ENCODE results near the gene GLI1. TPM values are rescaled to one million over a fixed set of nuclear protein-coding genes. Genes with fewer than 3 reads are reported as not detected.
"Not testable (repeated sequence)": the region's sequence is repeated elsewhere in the genome, so short reads cannot be mapped to it uniquely, and the experiment has no call there.

Gene GLI1
- total and polyA plus RNA-seq, 5 donors, result 0.59 to 3.1 (median 2.2) TPM

DNA sequence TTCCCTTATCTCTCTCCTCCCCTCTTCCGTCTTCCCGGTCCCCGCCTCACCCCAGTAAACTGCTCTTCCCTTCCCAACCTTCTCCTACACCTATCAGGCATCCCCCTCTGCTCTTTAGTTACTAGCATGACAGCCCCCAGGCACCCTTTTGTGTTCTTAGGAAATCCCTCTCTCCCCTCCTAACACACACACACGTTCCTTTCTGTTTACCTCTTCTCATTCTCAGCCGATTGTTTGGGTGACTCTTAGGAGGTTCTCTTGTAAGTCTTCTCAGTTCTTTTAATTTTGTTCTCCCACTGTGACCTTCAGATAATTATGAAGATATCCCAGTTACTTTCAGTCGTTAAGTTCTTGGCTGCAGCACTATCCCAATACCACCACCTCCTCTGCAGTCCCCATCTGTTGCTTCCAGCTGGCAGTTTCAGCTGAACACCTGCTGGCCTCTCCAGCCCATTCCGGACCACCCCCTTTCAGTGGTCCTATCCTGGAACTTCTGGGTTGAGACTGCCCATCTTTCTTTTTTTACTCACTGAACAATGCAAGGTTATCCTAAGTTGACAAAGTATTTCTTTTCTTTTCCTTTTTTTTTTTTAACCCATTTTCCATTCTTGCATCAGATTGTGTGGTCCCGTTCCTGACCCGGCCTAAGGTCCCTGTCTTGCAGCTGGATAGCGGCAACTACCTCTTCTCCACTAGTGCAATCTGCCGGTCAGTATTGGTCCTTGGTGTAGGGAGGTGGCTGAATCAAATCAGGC is 29.0 kb downstream of the GLI1 start:
- ATAC-seq (no peak), DNase-seq (no peak)
- Histone ChIP-seq H3K27me3 (ENCODE audit: control insufficient read depth, insufficient read depth) (no peaks in the 10 kb centered on the region), H3K9me3 (ENCODE audit: control insufficient read depth, low read length) (no peaks in the 10 kb centered on the region), H3K4me1 (ENCODE audit: control insufficient read depth, insufficient read depth, low read length) (peaks cover 5% of the 10 kb centered on the region), H3K4me3 (ENCODE audit: low read length) (peak overlapping the region; percentile 90), H3K27ac (ENCODE audit: low read length) (no peak overlapping the region)
- 32% methylated on average over 11 of the region's 11 CpGs for WGBS
- intact Hi-C loops (cut with DNase I), result no loop called here

DNA sequence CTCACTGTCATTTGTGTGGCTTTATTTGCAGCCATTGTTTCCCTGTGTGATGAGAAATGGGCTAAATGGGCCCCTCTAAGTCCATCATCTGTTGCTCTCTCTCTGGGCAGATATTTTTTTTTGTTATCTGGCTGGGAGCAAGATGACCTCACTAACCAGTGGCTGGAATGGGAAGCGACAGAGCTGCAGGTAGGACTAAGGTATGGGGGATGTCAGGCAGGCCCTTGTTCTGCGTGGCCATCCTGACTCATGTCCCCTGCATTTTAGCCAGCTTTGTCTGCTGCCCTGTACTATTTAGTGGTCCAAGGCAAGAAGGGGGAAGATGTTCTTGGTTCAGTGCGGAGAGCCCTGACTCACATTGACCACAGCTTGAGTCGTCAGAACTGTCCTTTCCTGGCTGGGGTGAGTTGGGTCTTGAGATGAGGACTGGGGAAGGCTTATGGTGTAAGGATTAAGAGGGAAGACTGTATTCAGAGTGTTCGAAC is 29.6 kb downstream of the GLI1 start:
- no peaks in the 10 kb centered on the region for H3K27me3 ChIP-seq (ENCODE audit: control insufficient read depth, insufficient read depth)
- no peak overlapping the region for H3K27ac ChIP-seq (ENCODE audit: low read length)
- H3K4me1 ChIP-seq (ENCODE audit: control insufficient read depth, insufficient read depth, low read length), result peaks cover 5% of the 10 kb centered on the region
- no peak overlapping the region for H3K4me3 ChIP-seq (ENCODE audit: low read length)
- no peaks in the 10 kb centered on the region for H3K9me3 ChIP-seq (ENCODE audit: control insufficient read depth, low read length)
- 90% methylated on average over 5 of the region's 5 CpGs for WGBS
- no peak for ATAC-seq
- no peak for DNase-seq
- intact Hi-C loops (cut with DNase I), result no loop called here

DNA sequence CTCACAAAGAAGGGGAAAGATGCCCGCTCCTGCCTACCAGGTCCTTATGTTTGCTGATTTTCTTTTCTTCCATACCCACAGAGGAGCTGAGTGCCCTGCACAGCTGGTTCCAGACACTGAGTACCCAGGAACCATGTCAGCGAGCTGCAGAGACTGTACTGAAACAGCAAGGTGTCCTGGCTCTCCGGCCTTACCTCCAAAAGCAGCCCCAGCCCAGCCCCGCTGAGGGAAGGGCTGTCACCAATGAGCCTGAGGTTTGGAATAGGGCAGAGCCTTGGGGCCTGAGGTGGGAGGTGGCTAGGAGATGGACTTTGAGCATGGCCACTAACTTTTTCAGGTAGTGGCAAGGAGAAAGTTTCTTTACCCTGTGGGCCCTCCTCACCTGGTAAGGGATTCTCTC is 30.5 kb downstream of the GLI1 start:
- no peaks in the 10 kb centered on the region for H3K27me3 ChIP-seq (ENCODE audit: control insufficient read depth, insufficient read depth)
- no peaks in the 10 kb centered on the region for H3K9me3 ChIP-seq (ENCODE audit: control insufficient read depth, low read length)
- peaks cover 5% of the 10 kb centered on the region for H3K4me1 ChIP-seq (ENCODE audit: control insufficient read depth, insufficient read depth, low read length)
- H3K27ac ChIP-seq (ENCODE audit: low read length), result no peak overlapping the region
- no peak overlapping the region for H3K4me3 ChIP-seq (ENCODE audit: low read length)
- no peak for ATAC-seq
- 97% methylated on average over 4 of the region's 4 CpGs for WGBS
- intact Hi-C loops (cut with DNase I), result no loop called here
- DNase-seq, result no peak

DNA sequence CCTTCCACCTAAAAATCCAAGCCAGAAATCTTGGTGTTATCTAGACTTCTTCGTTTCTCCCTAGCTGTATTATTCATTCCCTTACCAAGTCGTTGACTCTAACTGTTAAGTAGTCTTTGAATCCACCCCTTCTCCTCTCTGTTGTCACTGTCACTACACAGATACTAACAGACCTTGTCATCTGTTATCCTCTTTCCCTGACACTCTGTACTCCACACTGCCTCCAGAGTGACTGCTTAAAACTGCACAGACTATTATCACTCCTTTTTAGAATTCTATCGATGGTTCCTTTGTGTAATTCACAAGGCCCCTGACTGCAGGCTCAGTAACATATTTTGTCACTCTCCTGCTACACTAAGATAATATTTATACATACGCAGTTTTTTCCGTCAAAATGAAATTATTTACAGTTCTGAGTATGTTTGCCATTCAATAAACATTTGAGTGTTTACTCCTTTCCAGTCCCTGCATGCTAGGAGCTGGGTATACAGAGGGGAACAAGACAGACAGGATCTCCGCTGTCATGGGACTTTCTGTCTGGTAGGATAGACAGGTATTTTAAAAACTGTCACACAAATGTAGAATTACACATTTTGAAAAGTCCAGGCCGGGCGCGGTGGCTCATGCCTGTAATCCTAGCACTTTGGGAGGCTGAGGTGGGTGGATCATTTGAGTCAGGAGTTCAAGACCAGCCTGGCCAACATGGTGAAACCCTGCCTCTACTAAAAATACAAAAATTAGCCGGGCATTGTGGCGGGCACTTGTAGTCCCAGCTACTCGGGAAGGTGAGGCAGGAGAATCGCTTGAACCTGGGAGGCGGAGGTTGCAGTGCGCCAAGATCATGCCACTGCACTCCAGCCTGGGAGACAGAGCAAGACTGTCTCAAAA is 32.1 kb downstream of the GLI1 start:
- ATAC-seq (no peak), DNase-seq (no peak)
- intact Hi-C loops (cut with DNase I), result no loop called here
- H3K9me3 ChIP-seq (ENCODE audit: control insufficient read depth, low read length), result no peaks in the 10 kb centered on the region
- WGBS, result 91% methylated on average over 15 of the region's 15 CpGs
- no peaks in the 10 kb centered on the region for H3K27me3 ChIP-seq (ENCODE audit: control insufficient read depth, insufficient read depth)
- H3K4me1 ChIP-seq (ENCODE audit: control insufficient read depth, insufficient read depth, low read length), result peaks cover 5% of the 10 kb centered on the region
- no peak overlapping the region for H3K4me3 ChIP-seq (ENCODE audit: low read length)
- H3K27ac ChIP-seq (ENCODE audit: low read length), result no peak overlapping the region

DNA sequence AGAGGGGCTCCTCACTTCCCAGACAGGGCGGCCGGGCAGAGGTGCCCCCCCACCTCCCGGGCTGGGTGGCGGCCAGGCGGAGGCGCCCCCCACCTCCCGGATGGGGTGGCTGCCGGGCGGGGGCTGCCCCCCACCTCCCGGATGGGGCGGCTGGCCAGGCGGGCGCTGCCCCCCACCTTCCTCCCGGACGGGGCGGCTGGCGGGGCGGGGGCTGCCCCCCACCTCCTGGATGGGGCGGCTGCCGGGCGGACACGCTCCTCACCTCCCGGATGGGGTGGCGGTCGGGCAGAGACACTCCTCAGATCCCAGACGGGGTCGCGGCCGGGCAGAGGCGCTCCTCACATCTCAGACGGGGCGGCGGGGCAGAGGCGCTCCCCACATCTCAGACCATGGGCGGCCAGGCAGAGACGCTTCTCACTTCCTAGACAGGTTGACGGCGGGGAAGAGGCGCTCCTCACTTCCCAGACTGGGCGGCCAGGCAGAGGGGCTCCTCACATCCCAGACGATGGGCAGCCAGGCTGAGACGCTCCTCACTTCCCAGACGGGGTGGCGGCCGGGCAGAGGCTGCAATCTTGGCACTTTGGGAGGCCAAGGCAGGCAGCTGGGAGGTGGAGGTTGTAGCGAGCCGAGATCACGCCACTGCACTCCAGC is 35.6 kb downstream of the GLI1 start:
- WGBS, result 97% methylated on average over 45 of the region's 48 CpGs
- DNase-seq; H3K9me3 ChIP-seq (ENCODE audit: control insufficient read depth, low read length); ATAC-seq; H3K4me3 ChIP-seq (ENCODE audit: low read length); intact Hi-C loops (cut with DNase I); H3K27me3 ChIP-seq (ENCODE audit: control insufficient read depth, insufficient read depth); H3K4me1 ChIP-seq (ENCODE audit: control insufficient read depth, insufficient read depth, low read length); H3K27ac ChIP-seq (ENCODE audit: low read length): not testable (repeated sequence)

DNA sequence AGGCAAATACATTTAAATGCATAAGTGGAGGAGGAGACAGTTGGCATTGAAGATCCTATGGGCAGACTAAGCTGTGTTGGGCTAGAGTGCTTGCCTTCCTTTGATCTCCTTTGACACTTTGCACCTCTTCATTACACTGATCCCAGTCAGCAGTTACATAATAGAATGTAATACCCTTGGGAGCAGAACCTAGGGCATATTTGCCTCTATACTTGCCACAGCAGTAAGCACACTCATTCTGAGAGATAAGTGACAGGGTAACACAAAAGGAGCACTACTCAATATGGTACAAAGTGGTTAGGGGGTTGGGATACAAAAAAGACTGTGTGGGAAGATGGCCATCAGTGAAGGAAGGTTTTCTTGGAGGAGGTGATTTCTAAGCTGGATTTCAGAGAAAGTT is 37.2 kb downstream of the GLI1 start:
- Histone ChIP-seq H3K9me3 (ENCODE audit: control insufficient read depth, low read length) (no peaks in the 10 kb centered on the region), H3K27ac (ENCODE audit: low read length) (no peak overlapping the region), H3K4me3 (ENCODE audit: low read length) (no peak overlapping the region), H3K4me1 (ENCODE audit: control insufficient read depth, insufficient read depth, low read length) (no peaks in the 10 kb centered on the region), H3K27me3 (ENCODE audit: control insufficient read depth, insufficient read depth) (no peaks in the 10 kb centered on the region)
- ATAC-seq (no peak), DNase-seq (no peak)
- intact Hi-C loops (cut with DNase I), result no loop called here

DNA sequence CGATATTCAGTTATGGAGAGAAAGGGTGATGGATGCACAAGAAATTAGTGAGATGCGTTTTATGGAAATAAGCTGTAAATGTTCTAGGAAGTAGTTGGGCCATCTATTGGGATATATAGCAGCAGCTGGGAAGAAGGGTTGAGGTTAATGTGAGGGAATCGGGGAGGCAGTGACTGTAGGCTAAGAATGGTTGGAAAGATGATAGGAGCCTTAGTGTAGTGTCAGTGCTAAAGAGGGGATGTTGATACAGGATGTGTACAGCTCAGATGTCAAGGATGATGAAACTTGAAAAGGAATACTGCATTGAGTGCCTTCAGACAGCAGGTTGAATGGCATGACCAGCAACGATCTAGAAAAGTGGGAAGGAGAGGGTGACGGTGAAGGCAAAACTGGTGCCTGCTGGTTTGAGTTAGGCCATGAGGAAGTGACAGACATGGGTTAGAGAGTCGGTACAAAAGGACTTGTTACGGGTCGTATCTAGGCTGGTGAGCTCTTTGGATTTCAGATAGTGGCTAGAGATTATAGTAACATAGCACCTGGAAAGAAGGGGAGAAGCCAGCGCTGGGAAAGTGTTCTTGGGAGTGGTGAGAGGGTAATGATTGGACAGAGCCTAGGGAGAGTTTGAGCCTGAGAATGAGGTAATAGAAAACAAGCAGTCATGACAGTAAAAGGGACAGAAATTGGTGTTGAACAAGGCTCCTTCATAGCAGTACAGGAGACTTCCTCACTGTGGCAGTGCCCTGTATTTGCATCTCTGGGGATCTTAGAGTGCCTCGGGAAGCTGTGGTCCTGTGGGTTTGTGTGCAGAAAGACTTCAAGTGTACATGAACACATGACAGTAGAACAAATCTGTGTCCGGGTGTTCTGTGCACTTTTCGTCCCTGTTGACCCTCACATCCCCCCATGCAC is 37.9 kb downstream of the GLI1 start:
- 94% methylated on average over 12 of the region's 12 CpGs for WGBS
- Histone ChIP-seq H3K4me3 (ENCODE audit: low read length) (no peak overlapping the region), H3K9me3 (ENCODE audit: control insufficient read depth, low read length) (no peaks in the 10 kb centered on the region), H3K27ac (ENCODE audit: low read length) (no peak overlapping the region), H3K4me1 (ENCODE audit: control insufficient read depth, insufficient read depth, low read length) (no peaks in the 10 kb centered on the region), H3K27me3 (ENCODE audit: control insufficient read depth, insufficient read depth) (no peaks in the 10 kb centered on the region)
- intact Hi-C loops (cut with DNase I), result no loop called here
- DNase-seq (no peak), ATAC-seq (no peak)

DNA sequence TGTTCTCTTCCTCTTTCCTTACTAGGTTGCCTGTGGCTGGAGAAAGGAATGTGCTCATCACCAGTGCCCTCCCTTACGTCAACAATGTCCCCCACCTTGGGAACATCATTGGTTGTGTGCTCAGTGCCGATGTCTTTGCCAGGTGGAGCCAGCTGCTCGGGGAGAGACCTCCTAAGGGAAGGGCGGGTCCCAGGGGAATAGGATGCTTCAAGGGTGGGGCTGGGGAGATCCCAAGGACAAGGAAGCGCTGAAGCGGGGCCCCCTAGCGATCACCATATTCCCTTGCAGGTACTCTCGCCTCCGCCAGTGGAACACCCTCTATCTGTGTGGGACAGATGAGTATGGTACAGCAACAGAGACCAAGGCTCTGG is 38.5 kb downstream of the GLI1 start:
- no peak overlapping the region for H3K27ac ChIP-seq (ENCODE audit: low read length)
- no peak overlapping the region for H3K4me3 ChIP-seq (ENCODE audit: low read length)
- no peaks in the 10 kb centered on the region for H3K4me1 ChIP-seq (ENCODE audit: control insufficient read depth, insufficient read depth, low read length)
- H3K27me3 ChIP-seq (ENCODE audit: control insufficient read depth, insufficient read depth), result no peaks in the 10 kb centered on the region
- no peaks in the 10 kb centered on the region for H3K9me3 ChIP-seq (ENCODE audit: control insufficient read depth, low read length)
- peak in 1 of 3 donors; percentile 38 for DNase-seq
- intact Hi-C loops (cut with DNase I), result no loop called here
- peak in 1 of 2 donors; percentile 40 for ATAC-seq
- 86% methylated on average over 9 of the region's 9 CpGs for WGBS

DNA sequence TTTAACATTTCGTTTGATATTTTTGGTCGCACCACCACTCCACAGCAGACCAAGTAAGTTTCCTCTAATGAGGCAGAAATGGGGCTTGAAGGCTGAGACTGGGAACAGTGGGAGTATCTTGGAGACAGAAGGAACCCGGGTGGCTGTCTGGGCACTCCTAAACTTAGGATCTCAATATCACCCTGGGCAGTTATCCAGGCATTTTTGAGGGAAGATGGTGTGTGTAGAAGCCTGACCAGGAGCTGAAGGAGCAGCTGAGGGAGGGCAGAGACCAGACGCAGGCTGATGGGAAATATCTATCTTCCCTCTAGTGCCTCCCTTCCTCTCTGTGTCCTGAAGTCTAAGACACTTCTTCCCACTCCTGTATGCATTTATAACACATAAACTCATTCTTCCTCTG is 39.0 kb downstream of the GLI1 start:
- Histone ChIP-seq H3K27me3 (ENCODE audit: control insufficient read depth, insufficient read depth) (no peaks in the 10 kb centered on the region), H3K27ac (ENCODE audit: low read length) (no peak overlapping the region), H3K4me1 (ENCODE audit: control insufficient read depth, insufficient read depth, low read length) (no peaks in the 10 kb centered on the region), H3K4me3 (ENCODE audit: low read length) (no peak overlapping the region), H3K9me3 (ENCODE audit: control insufficient read depth, low read length) (no peaks in the 10 kb centered on the region)
- DNase-seq (no peak), ATAC-seq (no peak)
- intact Hi-C loops (cut with DNase I), result no loop called here
- WGBS, result 96% methylated on average over 4 of the region's 4 CpGs

DNA sequence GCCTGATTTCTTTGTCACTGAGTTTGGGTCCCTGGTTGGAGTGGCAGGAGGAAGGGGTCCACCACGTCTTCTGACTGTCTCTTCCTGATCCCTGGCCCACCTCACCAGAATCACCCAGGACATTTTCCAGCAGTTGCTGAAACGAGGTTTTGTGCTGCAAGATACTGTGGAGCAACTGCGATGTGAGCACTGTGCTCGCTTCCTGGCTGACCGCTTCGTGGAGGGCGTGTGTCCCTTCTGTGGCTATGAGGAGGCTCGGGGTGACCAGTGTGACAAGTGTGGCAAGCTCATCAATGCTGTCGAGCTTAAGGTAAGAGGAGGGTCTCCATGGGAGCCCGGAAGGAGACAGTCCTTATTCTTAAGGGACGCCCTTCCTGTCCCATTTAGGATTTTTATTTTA is 40.6 kb downstream of the GLI1 start:
- Histone ChIP-seq H3K4me1 (ENCODE audit: control insufficient read depth, insufficient read depth, low read length) (no peaks in the 10 kb centered on the region), H3K9me3 (ENCODE audit: control insufficient read depth, low read length) (no peaks in the 10 kb centered on the region), H3K4me3 (ENCODE audit: low read length) (no peak overlapping the region), H3K27ac (ENCODE audit: low read length) (no peak overlapping the region), H3K27me3 (ENCODE audit: control insufficient read depth, insufficient read depth) (no peaks in the 10 kb centered on the region)
- intact Hi-C loops (cut with DNase I), result no loop called here
- DNase-seq (no peak), ATAC-seq (no peak)
- 96% methylated on average over 11 of the region's 11 CpGs for WGBS
